ENCODE results near the gene STX18.

GRCh38 chr4:4377732-4378460 is 164.0 kb downstream of the STX18 start:
- TF ChIP-seq, protein P1, sequence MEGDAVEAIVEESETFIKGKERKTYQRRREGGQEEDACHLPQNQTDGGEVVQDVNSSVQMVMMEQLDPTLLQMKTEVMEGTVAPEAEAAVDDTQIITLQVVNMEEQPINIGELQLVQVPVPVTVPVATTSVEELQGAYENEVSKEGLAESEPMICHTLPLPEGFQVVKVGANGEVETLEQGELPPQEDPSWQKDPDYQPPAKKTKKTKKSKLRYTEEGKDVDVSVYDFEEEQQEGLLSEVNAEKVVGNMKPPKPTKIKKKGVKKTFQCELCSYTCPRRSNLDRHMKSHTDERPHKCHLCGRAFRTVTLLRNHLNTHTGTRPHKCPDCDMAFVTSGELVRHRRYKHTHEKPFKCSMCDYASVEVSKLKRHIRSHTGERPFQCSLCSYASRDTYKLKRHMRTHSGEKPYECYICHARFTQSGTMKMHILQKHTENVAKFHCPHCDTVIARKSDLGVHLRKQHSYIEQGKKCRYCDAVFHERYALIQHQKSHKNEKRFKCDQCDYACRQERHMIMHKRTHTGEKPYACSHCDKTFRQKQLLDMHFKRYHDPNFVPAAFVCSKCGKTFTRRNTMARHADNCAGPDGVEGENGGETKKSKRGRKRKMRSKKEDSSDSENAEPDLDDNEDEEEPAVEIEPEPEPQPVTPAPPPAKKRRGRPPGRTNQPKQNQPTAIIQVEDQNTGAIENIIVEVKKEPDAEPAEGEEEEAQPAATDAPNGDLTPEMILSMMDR (IDR thresholded peaks at IDR 0.05; ENCODE audit: insufficient read depth, low read depth, low read length), result no peak
- TF ChIP-seq EZH2 (IDR thresholded peaks at IDR 0.05; ENCODE audit: insufficient read depth, low read length), result no peak

Measured in astrocyte (in vitro differentiated cells and primary cell).